B cell (primary cell): Measurements from ENCODE around the gene ASNS.

Experiments used
- CTCF ChIP-seq: fragments of 200-600 bp; IDR thresholded peaks from one replicate; pipeline ENCODE4 v1.8.0; 2022; ENCODE audit warnings: antibody characterized with exemption, mild to moderate bottlenecking
- EZH2 ChIP-seq: IDR thresholded peaks from 2 replicates; pipeline ENCODE4 v1.6.1; 2012; ENCODE audit warnings: borderline replicate concordance, low read depth, mild to moderate bottlenecking, moderate library complexity, low read length; ENCODE audit not compliant: insufficient read depth, poor library complexity, severe bottlenecking

GRCh38 chr7:97851683-97852082 is 20.5 kb downstream of the ASNS start:
- TF ChIP-seq CTCF = no peak
- TF ChIP-seq EZH2 = no peak
